Astrocyte (in vitro differentiated cells and primary cell): ENCODE data around the gene PPP2R3B. TPM values are rescaled to one million over a fixed set of nuclear protein-coding genes. Genes with fewer than 3 reads are reported as not detected.

ENCODE experiments used
- DNase-seq: peaks from one replicate; pipeline ENCODE4 v3.0.0-alpha.2; 2010; ENCODE audit warnings: low read depth
- FAIRE-seq: peaks from 2 replicates; lab custom pipeline; 2011; peaks lifted over from hg19 to GRCh38; lab: Jason Lieb, UNC
- H2AFZ ChIP-seq: 2 replicates; pipeline ENCODE4 v1.6.0; 2012; ENCODE audit warnings: low read depth, low read length, inconsistent platforms
- H3K27ac ChIP-seq: 2 replicates; pipeline ENCODE4 v1.5.1; 2011; ENCODE audit warnings: low read depth, low read length, inconsistent platforms
- H3K27me3 ChIP-seq: 2 replicates; pipeline ENCODE4 v1.6.0; 2011; ENCODE audit warnings: low read length, inconsistent platforms; ENCODE audit not compliant: insufficient read depth
- H3K36me3 ChIP-seq: 2 replicates; pipeline ENCODE4 v1.5.1; 2011; ENCODE audit warnings: low read length, inconsistent platforms; ENCODE audit not compliant: insufficient read depth
- H3K4me1 ChIP-seq: 2 replicates; pipeline ENCODE4 v1.5.1; 2011; ENCODE audit warnings: low read length, inconsistent platforms; ENCODE audit not compliant: insufficient read depth
- H3K4me2 ChIP-seq: 2 replicates; pipeline ENCODE4 v1.6.0; 2012; ENCODE audit warnings: low read length, inconsistent platforms
- H3K4me3 ChIP-seq: 2 replicates; pipeline ENCODE4 v1.5.1; 2011; ENCODE audit warnings: low read depth, mild to moderate bottlenecking, low read length, inconsistent platforms; ENCODE audit not compliant: insufficient read depth
- H3K79me2 ChIP-seq: 2 replicates; pipeline ENCODE4 v1.6.0; 2012; ENCODE audit warnings: mild to moderate bottlenecking, low read length, inconsistent platforms; ENCODE audit not compliant: insufficient read depth
- H3K9ac ChIP-seq: 2 replicates; pipeline ENCODE4 v1.6.0; 2012; ENCODE audit warnings: mild to moderate bottlenecking, low read length, inconsistent platforms
- H3K9me3 ChIP-seq: 2 replicates; pipeline ENCODE4 v1.5.1; 2012; ENCODE audit warnings: low read depth, mild to moderate bottlenecking, low read length, inconsistent platforms; ENCODE audit not compliant: insufficient read depth
- H4K20me1 ChIP-seq: 2 replicates; pipeline ENCODE4 v1.6.0; 2012; ENCODE audit warnings: low read length, inconsistent platforms; ENCODE audit not compliant: insufficient read depth
- H3K27ac Mint-ChIP-seq: one replicate; pipeline ENCODE4 v1.8.0; 2021; ENCODE audit warnings: mild to moderate bottlenecking, mixed read lengths; ENCODE audit not compliant: unreplicated experiment
- H3K27me3 Mint-ChIP-seq: one replicate; pipeline ENCODE4 v1.8.0; 2021; ENCODE audit warnings: low read depth, mixed read lengths; ENCODE audit not compliant: unreplicated experiment
- H3K36me3 Mint-ChIP-seq: one replicate; pipeline ENCODE4 v1.8.0; 2021; ENCODE audit warnings: low read depth, mixed read lengths; ENCODE audit not compliant: unreplicated experiment
- H3K4me1 Mint-ChIP-seq: one replicate; pipeline ENCODE4 v1.8.0; 2021; ENCODE audit warnings: low read depth, mixed read lengths; ENCODE audit not compliant: unreplicated experiment
- H3K4me3 Mint-ChIP-seq: one replicate; pipeline ENCODE4 v1.8.0; 2021; ENCODE audit warnings: mild to moderate bottlenecking, moderate library complexity, mixed read lengths; ENCODE audit not compliant: unreplicated experiment
- H3K9me3 Mint-ChIP-seq: one replicate; pipeline ENCODE4 v1.8.0; 2021; ENCODE audit warnings: mild to moderate bottlenecking, mixed read lengths; ENCODE audit not compliant: unreplicated experiment
- EZH2 ChIP-seq: IDR thresholded peaks from 2 replicates; pipeline ENCODE4 v1.6.1; 2012; ENCODE audit warnings: mild to moderate bottlenecking, low read length, inconsistent platforms; ENCODE audit not compliant: insufficient read depth
- total RNA-seq: library from RNA; stranded (reverse); gene quantifications from 2 replicates; pipeline ENCODE4 v1.2.1, GENCODE V29; 2021
- TF ChIP-seq, protein P1 (sequence below): IDR thresholded peaks from 2 replicates; pipeline ENCODE4 v1.5.1; 2011; ENCODE audit warnings: low read depth, mild to moderate bottlenecking, inconsistent platforms, low read length, moderate library complexity; ENCODE audit not compliant: insufficient read depth

PPP2R3B gene
- total RNA-seq, 1 donor from 2014 or later, result 44.7 TPM

DNA sequence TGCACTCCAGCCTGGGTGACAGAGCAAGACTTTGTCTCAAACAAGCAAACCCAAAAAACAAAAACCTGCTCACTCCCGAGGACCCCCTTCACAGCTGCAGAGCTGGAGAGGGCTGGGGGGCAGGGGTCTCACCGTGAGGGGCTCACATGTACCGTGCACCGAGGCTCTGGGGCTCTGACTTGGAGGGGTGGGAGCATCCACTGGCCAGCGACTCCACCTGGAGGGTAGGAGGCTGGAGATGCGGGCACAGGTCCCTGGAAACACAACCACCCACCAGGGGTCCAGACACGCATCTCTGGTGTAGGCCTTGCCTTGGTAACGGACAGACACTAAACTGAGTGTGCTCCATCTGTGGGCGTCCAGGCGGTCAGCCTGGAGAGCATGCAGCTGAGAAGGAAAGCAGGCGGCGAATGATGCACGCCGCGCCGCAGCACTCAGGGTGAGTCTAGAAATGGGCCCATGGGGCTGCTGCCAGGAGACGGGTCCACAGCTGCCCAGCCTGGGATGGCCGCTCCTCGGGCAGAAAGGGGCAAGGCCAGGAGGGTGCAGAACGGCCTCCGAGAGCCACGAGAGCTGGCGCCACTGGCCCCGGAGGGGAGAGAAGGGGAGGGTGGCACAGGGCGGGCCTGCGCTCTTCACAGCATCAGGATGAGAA is 26.1 kb downstream of the PPP2R3B start:
- no peak overlapping the region for H3K4me2 ChIP-seq
- no peaks in the 10 kb centered on the region for H3K27me3 ChIP-seq
- Mint-ChIP-seq H3K27me3 (no peaks in the 10 kb centered on the region), H3K4me1 (peaks cover 16% of the 10 kb centered on the region), H3K27ac (no peak overlapping the region), H3K9me3 (peaks cover 22% of the 10 kb centered on the region), H3K36me3 (peaks cover 37% of the 10 kb centered on the region), H3K4me3 (no peak overlapping the region)
- H3K9ac ChIP-seq, result no peak overlapping the region
- H3K79me2 ChIP-seq, result peaks cover 10% of the 10 kb centered on the region
- H3K36me3 ChIP-seq, result no peaks in the 10 kb centered on the region
- no peak overlapping the region for H2AFZ ChIP-seq
- TF ChIP-seq, protein P1, sequence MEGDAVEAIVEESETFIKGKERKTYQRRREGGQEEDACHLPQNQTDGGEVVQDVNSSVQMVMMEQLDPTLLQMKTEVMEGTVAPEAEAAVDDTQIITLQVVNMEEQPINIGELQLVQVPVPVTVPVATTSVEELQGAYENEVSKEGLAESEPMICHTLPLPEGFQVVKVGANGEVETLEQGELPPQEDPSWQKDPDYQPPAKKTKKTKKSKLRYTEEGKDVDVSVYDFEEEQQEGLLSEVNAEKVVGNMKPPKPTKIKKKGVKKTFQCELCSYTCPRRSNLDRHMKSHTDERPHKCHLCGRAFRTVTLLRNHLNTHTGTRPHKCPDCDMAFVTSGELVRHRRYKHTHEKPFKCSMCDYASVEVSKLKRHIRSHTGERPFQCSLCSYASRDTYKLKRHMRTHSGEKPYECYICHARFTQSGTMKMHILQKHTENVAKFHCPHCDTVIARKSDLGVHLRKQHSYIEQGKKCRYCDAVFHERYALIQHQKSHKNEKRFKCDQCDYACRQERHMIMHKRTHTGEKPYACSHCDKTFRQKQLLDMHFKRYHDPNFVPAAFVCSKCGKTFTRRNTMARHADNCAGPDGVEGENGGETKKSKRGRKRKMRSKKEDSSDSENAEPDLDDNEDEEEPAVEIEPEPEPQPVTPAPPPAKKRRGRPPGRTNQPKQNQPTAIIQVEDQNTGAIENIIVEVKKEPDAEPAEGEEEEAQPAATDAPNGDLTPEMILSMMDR, result no peak
- no peak for TF ChIP-seq EZH2
- H3K27ac ChIP-seq, result no peak overlapping the region
- no peaks in the 10 kb centered on the region for H4K20me1 ChIP-seq
- H3K4me3 ChIP-seq, result no peak overlapping the region
- H3K4me1 ChIP-seq, result peaks cover 6% of the 10 kb centered on the region
- no peak for DNase-seq
- peaks cover 13% of the 10 kb centered on the region for H3K9me3 ChIP-seq
- no peak for FAIRE-seq

- Mint-ChIP-seq H3K36me3 (peaks cover 36% of the 10 kb centered on the region), H3K4me3 (no peak overlapping the region), H3K4me1 (peaks cover 17% of the 10 kb centered on the region), H3K27me3 (no peaks in the 10 kb centered on the region), H3K27ac (no peak overlapping the region), H3K9me3 (peaks cover 22% of the 10 kb centered on the region)
- Histone ChIP-seq H3K4me2 (no peak overlapping the region), H3K27ac (no peak overlapping the region), H4K20me1 (no peaks in the 10 kb centered on the region), H3K79me2 (peaks cover 10% of the 10 kb centered on the region), H3K27me3 (no peaks in the 10 kb centered on the region), H3K9ac (no peak overlapping the region), H2AFZ (no peak overlapping the region), H3K4me1 (peaks cover 6% of the 10 kb centered on the region), H3K36me3 (no peaks in the 10 kb centered on the region), H3K9me3 (peaks cover 13% of the 10 kb centered on the region), H3K4me3 (no peak overlapping the region)
- TF ChIP-seq, protein P1, result no peak
- TF ChIP-seq EZH2, result no peak
- no peak for DNase-seq
- no peak for FAIRE-seq
Observed at GRCh38 chrX:358651-359143, 28.0 kb downstream of the PPP2R3B start.
